Kidney capillary endothelial cell (primary cell): ENCODE data around the gene AAK1.
"Not testable (repeated sequence)": the region's sequence is repeated elsewhere in the genome, so short reads cannot be mapped to it uniquely, and the experiment has no call there.

Experiments
- DNase-seq: peaks from one replicate; pipeline ENCODE4 v3.0.0-alpha.2; 2018; ENCODE audit warnings: low spot score

The AAK1 gene

DNA sequence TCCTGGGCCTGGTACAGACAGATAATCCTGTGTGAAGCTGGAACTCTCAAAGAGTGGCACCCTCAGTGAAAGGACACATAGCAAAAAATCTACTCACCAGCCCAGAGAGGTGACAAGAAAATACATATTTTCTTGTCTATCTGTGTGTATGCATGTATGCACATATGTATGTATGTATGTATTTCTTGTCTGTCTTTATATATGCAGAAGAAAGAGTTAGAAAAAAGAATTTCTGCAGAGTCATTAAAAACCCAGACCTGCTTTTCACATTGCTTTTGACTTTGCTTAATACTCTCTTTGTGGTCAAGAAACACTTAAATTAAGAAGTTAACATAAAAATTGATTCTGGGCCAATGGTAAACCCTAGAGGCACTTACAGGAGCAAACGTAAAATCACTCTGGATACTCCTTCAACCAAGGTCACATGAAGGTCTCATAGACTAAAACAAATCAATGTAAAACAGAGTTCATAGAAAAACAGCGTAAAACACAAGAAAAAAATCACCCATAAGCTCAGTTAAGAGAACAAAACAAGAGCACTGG, 16.5 kb upstream of the AAK1 start:
- no peak for DNase-seq

GRCh38 chr2:69659349-69659748, 15.8 kb upstream of the AAK1 start:
- no peak for DNase-seq

GRCh38 chr2:69652206-69652605, 8.7 kb upstream of the AAK1 start:
- peak; percentile 51 for DNase-seq

GRCh38 chr2:69647196-69647595, 3.7 kb upstream of the AAK1 start:
- not testable (repeated sequence) for DNase-seq

GRCh38 chr2:69646714-69647113, 3.2 kb upstream of the AAK1 start:
- no peak for DNase-seq

DNA sequence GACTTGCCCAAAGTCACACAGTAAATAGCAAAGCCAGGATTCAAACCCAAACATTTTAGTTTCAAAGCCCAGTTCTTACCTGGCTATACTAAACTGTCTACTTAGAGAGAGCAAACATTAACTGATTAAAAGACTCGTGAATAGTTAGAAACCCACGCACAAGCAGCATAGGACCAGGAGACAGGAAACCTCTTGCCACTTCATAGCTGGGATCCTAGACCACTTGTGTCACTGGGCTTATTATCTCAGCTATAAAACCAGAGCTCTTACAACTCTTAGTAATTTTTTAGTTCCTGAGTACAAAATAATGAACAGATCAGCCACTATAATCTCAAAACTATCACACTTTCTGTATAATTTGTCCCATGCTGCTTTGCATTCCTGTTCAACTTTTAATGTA, 2.4 kb upstream of the AAK1 start:
- no peak for DNase-seq

- DNase-seq, result no peak
Measured at GRCh38 chr2:69645031-69645431, 1.5 kb upstream of the AAK1 start.

DNA sequence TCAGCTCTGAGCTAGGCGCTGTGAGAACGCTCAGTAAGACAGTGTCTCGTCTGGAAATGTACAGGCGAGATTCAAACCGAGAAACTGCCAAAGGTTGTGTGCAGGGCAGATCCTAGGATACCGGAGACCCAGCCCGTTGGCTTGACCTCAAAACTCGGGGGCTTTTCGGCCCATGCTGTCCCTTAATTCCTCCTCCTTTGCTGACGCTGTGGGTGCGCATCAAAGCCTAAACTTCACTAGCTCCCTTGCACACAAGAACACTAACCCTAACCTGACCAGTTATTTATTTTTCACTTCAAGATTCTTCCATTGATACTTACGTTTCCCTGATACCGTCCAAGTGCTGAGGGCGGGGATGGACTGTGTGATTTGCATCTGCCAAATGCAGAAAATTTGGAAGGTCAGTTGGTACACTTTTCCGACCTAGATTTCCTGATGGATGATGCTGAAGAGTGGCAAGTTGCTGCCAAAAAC, 1.0 kb upstream of the AAK1 start:
- no peak for DNase-seq

DNA sequence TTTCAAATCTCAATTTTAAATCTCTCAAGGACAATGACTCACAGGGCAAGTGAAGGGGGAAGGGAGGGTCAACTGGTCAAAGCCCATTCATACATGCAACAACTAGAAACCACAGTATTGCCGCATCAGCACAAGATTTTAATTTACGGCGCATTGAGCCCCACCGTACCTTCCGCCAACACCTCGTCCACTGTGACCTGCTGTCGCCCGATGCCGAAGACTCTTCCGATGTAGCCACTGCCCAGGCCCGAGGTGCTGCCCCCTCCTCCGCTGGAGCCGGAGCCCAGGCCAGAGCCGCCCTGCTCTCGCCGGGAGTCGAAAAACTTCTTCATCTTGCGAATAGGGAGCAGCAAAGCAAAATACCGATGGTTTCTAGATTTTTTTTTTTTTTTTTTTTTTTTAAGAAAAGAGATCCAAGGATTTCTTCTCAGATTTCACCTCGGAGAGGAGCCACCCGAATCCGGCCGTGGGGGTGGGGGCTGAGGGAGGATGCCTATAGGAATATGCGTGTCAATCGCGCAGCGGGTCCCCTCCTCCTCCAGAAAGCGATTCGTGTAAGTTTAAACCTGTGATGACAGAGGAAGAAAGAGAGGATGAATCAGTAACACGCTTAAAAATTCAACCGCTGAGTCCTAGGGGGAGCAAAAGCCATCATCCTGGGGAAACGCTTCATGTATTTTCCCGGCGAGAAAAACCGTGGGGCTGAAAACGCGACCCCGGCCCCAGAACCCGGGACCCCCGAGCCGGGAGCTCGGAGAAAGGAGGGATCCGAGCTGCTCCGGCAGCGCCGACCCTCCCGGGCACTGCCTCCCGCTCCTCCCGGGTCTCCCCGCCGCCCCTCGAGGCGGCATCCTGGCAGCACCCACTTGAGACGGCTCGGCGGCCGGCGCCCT, 584 bp downstream of the AAK1 start:
- peak; percentile 76 for DNase-seq

GRCh38 chr2:69641887-69642708, 1.4 kb downstream of the AAK1 start:
- no peak for DNase-seq

DNA sequence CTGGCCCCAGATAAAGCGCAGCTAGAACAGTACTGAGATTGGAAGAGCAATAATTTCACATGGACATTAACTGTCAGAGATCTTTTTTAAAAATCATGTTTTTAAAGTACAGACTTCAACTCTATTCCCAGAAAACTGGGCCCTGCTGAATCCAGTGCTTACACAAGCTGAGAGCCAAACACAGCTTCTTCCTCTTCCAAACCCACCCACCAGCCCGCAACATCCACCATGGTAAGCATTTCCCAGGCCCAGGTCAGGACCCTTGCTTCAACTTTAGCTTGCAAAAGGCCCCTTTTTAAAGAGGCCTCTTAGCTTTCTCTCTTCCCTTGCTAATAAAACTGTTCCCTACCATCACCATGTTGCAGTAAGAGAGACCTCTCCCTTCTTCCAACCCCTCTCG, 2.1 kb downstream of the AAK1 start:
- no peak for DNase-seq

- DNase-seq, result no peak
Measured at GRCh38 chr2:69639266-69639665, 4.3 kb downstream of the AAK1 start.

GRCh38 chr2:69638630-69639029, 4.9 kb downstream of the AAK1 start:
- DNase-seq, result no peak

- DNase-seq, result no peak
Measured at GRCh38 chr2:69637923-69638322, 5.6 kb downstream of the AAK1 start.

- DNase-seq, result no peak
Measured at GRCh38 chr2:69636395-69636794, 7.1 kb downstream of the AAK1 start.

- DNase-seq, result peak; percentile 53
Measured at GRCh38 chr2:69635432-69635831, 8.1 kb downstream of the AAK1 start.

DNA sequence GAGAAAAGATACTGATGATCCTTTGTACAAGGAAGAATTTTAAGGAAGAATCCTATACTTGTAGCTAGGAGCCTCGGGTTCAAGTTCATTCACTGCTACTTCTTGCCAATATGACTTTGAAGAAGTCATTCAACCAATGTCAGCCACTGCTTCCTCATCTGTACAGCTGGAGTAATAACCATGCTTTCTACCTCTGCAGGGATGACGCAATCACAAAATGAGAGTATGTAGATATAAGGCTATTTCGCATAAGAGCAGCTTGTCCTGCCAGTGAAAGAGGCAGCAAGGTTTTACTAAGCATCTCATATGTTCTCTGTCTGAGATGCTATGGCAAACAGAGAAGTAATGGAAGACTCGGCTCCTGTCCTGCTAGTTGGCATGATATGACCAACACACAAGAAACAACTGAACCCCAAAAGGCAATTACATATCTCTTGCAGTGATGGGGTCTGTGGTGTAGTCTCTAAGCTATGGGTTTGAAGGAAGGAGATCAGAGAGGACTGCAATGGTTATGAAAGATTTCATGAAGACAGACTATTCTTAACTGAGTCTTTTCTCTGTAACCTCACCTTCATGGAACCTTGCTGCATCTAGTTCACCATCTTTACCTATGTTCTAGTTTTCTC, 9.2 kb downstream of the AAK1 start:
- DNase-seq, result no peak

DNA sequence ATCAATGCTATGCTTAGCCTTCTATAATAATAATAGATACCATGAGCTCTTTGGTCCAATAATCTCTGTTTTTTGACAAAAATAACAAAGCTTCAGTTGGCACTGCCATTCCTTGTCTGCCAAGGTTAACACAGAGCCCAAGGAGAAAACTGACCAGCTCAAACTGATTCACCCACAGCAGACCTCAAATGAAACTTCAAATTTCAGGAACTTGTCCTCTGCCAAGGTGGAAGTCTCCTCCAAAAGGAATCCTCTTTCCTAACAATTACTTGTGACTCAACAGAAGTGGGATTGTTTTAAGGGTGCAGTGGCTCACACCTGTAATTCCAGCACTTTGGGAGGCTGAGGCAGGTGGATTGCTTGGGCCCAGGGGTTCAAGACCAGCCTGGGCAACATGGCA, 12.1 kb downstream of the AAK1 start:
- no peak for DNase-seq

DNA sequence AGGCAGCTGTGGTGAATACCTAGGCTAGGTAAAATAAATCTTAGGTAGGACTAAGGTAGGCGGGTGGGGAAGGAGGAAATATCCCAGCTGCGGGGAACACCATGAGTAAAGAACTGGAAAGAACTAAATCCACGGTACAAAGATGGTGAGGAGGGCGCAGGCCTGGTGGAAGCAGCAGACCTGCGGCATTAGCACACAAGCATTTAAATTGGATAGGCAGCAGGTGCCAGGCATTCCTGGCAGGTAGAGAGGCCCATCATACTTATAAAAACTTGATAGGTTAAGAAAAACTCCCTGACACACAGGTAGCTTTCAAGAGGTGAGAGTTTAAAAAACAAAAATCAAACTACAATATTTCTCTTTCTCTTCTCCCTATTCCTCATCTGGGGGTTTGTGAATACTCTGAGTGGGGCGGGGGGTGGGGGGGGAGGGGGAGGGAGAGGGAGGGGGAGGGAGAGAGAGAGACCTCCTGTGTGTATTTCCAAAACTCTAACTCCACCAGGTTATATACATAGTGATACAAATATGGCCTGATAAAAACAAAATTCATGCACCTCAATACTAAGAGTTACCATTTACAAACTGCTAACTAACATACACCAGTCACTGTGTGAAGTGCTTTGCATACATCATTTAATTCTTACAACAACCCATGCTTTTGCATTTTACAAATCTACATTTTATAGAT, 13.5 kb downstream of the AAK1 start:
- no peak for DNase-seq

GRCh38 chr2:69628325-69629021, 15.1 kb downstream of the AAK1 start:
- no peak for DNase-seq
